GM19043 (cell line): ENCODE results near the gene DVL3.
"Not testable (repeated sequence)": the region's sequence is repeated elsewhere in the genome, so short reads cannot be mapped to it uniquely, and the experiment has no call there.

Experiments
- ATAC-seq: cut with Tn5 transposase; IDR thresholded peaks from one replicate; pipeline ENCODE4 v1.9.1; 2021; ENCODE audit warnings: low read depth; ENCODE audit not compliant: unreplicated experiment

The DVL3 gene

GRCh38 chr3:184154885-184155643 is at the start of gene DVL3:
Gene DVL3 (plus strand): TSS chr3:184155377. CDS start chr3:184155636, 259 bp downstream.
- ATAC-seq: peak; percentile 76

DNA sequence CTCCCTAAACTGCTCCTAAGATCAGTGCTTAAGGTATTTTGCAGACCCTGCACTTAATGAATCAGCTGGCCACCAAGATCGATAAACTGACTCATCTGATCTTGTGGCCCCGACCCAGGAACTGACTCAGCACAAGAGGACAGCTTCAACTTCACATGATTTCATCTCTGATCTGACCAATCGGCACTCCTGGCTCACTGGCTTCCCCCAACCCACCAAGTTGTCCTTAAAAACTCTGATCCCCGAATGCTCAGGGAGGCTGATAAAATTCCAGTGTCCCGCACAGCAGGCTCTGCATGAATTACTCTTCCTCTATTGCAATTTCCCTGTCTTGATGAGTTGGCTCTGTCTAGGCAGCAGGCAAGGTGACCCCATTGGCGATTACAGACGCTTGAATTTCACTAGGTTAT is 44.9 kb upstream of the DVL3 start:
- ATAC-seq: no peak

DNA sequence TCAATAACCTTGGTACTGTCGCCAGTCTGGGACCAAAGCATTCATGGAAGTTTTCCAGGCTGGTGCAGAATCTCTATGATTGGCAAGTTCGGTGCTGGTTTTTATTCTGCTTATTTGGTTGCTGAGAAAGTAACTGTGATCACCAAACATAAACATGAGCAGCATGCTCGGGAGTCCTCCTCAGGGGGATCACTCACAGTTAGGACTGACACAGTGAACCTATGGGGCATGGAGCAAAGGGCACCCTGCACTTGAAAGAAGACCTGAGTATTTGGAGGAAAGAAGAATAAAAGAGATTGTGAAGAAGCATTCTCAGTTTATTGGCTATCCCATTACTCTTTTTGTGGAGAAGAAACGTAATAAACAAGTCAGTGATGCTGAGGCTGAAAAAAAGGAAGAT is 39.2 kb upstream of the DVL3 start:
- ATAC-seq: no peak

DNA sequence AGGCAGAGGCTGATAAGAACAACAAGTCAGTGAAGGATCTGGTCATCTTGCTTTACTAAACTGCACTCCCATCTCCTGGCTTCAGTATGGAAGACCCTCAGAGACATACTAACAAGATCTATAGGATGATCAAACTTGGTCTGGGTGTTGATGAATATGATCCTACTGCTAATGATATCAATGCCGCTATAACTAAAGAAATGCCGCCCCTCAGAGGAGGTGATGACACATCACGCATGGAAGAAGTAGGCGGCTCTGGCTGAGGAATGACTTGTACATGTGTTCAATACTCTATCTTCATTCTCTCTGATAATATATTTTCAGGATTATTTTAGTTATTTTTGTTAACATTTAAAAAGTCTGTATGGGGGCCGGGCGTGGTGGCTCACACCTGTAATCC is 37.5 kb upstream of the DVL3 start:
- ATAC-seq: no peak

GRCh38 chr3:184121031-184121430 is 34.1 kb upstream of the DVL3 start:
- not testable (repeated sequence) for ATAC-seq

DNA sequence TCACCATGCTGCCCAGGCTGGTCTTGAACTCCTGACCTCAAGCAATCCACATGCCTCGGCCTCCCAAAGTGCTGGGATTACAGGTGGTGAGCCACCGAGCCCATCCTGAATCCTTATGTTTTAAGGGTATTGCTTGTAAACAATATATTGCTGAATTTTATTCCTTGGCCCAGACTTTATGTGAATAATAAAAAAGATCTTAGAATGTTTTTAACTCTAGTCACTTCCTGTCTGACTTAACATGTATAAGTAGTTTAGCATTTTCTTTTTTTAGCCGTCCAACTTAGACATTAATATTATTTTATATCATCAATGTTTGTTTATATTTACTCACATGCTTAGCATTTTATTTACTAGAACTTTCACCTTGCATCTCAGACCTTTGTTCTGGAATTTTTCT is 29.2 kb upstream of the DVL3 start:
- no peak for ATAC-seq

DNA sequence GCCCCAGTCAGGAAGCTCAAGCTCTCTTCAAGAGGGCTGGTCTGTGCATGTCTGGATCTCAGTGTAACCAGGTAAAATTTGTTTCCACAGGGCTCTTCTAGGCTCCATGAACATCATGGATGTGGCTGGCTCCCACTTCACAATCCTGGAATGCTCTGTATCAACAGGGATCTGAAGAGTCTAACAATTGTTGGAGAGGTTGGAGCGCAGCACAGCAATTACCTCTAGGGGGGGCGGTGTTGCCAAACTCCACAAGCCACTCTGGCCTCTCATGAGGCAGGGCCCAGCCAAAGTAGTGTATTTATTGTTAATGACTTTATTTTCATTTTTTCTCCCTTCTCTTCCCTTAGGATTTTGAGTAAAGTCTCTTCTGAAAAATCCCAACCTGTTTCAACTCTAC is 26.2 kb upstream of the DVL3 start:
- ATAC-seq: no peak

- no peak for ATAC-seq
Measured at GRCh38 chr3:184132945-184133344, 22.2 kb upstream of the DVL3 start.

DNA sequence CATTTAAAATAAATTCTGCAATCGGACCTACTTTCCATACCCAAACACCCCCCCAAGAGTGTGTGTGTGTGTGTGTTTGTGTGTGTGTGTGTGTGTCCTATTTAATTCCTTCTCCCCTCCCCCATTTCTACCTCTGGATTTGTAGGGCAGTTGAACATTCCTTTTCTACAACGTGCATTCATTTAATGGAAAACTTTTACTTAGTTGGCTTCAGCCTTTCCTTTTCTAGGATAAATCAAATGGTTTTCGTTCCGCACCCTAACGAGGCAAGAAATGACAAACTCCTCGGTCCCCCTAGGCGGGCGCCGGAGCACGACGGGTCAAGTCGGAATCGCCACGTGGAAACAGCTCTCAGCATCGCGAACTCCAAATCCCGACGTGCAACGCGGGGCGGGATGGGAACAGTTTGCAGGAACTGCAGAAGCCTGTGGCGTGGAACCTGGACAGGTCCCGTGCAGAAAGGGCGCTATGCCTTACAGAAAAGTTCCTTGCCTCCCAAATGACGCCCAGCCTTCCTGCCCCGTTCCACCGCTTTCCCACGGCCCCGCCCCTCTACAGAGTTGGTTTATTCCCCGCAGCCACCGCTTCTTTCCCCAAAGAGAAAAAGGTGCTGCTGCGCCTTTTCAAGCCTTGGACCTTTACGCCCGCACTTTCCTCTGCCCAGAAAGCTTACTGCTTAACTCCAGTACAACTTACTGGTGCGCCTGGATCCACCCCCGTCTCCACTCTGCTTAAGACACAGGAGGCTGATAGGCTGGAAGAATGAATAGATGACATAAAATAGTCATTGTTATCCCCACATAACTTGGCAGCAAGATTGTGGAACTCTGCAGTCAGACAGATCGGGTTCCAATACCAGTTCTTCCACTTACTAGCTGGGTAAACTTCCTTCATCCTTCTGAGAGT is 21.1 kb upstream of the DVL3 start:
- no peak for ATAC-seq

DNA sequence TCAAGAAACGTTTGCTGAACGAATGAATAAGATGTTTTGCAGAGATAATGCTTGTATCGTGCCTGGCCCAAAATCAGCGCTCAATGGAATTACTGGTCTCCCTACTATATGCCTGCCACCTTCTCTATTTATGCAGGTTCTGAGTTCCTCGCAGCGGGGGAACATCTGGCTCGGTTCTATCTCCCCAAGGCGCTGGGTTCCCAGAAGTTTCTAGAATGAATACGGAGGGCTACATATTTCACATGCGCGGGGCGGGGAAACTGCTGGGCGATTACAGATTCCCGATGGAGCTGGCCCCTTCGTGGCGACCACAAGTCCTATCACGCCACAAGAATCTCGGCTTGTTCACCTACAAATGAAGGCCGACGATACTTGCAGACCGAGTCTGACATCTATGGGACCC is 20.4 kb upstream of the DVL3 start:
- ATAC-seq: no peak

GRCh38 chr3:184135149-184135910 is 19.8 kb upstream of the DVL3 start, which contains the start of gene EIF2B5:
Gene EIF2B5 (plus strand): TSS chr3:184135358. CDS start chr3:184135386, 28 bp downstream.
- ATAC-seq: peak; percentile 87

GRCh38 chr3:184135911-184136260 is 19.3 kb upstream of the DVL3 start:
- ATAC-seq: no peak

DNA sequence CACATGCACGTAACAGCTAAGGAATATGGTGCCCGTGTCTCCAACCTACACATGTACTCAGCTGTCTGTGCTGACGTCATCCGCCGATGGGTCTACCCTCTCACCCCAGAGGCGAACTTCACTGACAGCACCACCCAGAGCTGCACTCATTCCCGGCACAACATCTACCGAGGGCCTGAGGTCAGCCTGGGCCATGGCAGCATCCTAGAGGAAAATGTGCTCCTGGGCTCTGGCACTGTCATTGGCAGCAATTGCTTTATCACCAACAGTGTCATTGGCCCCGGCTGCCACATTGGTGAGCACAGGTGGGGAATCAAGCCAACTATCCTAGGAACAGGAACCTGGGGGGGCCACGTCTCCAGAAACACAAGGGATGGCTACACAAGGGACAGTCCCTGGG is 14.7 kb upstream of the DVL3 start:
- no peak for ATAC-seq

GRCh38 chr3:184142199-184142598 is 13.0 kb upstream of the DVL3 start:
- ATAC-seq: no peak

DNA sequence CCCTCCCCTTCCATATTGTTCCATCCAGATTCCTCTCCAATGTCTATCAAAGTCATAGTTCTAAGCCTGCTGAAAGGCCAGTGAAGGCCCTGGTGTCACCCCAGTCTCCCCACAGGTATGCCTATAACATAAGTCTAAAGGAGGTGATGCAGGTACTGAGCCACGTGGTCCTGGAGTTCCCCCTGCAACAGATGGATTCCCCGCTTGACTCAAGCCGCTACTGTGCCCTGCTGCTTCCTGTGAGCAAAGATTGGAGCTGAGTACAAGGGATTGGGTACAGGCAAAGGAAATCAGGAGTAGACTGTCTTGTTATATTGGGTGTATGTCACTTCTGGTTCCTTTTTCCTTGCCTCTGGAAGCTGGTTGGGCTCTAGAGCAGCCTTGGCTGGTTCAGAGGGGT is 11.8 kb upstream of the DVL3 start:
- no peak for ATAC-seq

DNA sequence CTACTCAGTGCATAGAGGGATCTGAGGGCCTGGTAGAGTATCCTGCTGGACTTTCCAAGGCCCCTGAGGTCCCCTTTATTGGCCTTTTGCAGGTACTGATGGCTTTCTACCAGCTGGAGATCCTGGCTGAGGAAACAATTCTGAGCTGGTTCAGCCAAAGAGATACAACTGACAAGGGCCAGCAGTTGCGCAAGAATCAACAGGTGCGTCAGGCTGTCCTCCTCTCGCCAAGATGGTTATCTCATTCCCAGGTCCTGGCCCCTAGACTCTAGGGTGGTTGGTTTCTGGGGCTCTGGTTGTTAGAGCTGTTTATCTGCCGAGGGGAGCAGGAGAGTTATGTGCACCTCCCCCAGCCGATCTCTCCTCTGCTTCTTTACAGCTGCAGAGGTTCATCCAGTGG is 10.7 kb upstream of the DVL3 start:
- no peak for ATAC-seq

- no peak for ATAC-seq
Measured at GRCh38 chr3:184145111-184145524, 10.1 kb upstream of the DVL3 start.

GRCh38 chr3:184145751-184146270 is 9.4 kb upstream of the DVL3 start:
- ATAC-seq: no peak

DNA sequence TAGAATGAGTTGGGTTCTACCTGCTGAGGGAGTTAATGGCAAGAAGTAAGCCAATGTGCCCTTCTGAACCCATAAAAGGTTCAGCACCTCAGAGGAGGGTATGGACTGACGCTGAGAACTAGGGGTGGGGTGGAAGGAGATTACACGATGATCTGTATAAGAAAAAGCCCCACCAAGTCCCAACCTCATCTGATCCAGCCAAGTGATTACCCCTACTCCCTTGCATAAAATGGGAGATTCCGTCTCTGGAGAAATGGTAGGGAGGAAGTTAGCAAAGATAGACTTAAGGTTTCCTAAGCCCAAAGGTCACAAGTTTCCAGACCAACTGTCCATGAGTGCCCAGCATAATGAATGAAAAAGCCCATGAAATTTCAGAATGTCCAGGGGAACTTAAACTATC is 7.1 kb upstream of the DVL3 start:
- ATAC-seq: no peak

DNA sequence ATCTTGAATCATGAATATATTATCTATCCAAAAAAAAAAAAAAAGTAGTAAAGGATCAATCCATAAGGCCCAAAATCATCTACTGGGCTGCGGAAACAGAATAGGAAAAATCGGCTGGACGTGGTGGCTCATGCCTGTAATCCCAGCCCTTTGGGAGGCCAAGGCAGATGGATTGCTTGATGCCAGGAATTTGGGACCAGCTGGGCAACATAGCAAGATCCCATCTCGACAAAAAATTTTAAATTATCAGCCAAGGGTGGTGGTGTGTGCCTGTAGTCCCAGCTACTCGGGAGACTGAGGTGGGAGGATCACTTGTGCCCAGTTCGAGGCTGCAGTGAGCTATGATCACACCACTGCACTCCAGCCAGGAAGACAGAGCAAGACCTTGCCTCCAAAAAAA is 6.1 kb upstream of the DVL3 start:
- no peak for ATAC-seq

- ATAC-seq: not testable (repeated sequence)
Measured at GRCh38 chr3:184149770-184150169, 5.4 kb upstream of the DVL3 start.
